Measurements from ENCODE around the gene INKA1. TPM values are rescaled to one million over a fixed set of nuclear protein-coding genes. Genes with fewer than 3 reads are reported as not detected.

INKA1 gene
- total and polyA plus RNA-seq, 2 of the 8 experiments (the other 6 are each of a cell fraction or from before 2014, with no cell fraction given): 1.3 to 4.7 TPM

DNA sequence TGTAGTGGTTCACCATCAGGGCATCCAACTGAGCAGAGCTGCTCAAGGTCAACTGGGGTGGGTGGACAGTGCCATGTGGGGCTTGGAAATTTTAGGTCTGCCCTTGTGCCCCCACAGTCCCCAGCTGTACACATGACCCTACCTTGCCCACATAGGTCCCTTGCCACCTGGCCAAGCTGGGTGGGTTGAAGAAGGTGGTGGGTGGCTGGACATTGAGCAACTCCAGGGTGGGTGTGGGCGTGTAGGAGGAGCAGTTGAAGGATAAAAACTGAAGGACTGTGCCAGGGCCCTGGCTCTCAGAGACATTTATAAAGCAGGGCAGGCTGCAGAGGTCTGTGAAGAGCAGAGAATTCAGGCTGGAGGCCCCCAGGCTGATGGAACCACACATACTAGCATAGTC lies 4.0 kb upstream of the INKA1 start (continued):
- TF ChIP-seq, protein P1, sequence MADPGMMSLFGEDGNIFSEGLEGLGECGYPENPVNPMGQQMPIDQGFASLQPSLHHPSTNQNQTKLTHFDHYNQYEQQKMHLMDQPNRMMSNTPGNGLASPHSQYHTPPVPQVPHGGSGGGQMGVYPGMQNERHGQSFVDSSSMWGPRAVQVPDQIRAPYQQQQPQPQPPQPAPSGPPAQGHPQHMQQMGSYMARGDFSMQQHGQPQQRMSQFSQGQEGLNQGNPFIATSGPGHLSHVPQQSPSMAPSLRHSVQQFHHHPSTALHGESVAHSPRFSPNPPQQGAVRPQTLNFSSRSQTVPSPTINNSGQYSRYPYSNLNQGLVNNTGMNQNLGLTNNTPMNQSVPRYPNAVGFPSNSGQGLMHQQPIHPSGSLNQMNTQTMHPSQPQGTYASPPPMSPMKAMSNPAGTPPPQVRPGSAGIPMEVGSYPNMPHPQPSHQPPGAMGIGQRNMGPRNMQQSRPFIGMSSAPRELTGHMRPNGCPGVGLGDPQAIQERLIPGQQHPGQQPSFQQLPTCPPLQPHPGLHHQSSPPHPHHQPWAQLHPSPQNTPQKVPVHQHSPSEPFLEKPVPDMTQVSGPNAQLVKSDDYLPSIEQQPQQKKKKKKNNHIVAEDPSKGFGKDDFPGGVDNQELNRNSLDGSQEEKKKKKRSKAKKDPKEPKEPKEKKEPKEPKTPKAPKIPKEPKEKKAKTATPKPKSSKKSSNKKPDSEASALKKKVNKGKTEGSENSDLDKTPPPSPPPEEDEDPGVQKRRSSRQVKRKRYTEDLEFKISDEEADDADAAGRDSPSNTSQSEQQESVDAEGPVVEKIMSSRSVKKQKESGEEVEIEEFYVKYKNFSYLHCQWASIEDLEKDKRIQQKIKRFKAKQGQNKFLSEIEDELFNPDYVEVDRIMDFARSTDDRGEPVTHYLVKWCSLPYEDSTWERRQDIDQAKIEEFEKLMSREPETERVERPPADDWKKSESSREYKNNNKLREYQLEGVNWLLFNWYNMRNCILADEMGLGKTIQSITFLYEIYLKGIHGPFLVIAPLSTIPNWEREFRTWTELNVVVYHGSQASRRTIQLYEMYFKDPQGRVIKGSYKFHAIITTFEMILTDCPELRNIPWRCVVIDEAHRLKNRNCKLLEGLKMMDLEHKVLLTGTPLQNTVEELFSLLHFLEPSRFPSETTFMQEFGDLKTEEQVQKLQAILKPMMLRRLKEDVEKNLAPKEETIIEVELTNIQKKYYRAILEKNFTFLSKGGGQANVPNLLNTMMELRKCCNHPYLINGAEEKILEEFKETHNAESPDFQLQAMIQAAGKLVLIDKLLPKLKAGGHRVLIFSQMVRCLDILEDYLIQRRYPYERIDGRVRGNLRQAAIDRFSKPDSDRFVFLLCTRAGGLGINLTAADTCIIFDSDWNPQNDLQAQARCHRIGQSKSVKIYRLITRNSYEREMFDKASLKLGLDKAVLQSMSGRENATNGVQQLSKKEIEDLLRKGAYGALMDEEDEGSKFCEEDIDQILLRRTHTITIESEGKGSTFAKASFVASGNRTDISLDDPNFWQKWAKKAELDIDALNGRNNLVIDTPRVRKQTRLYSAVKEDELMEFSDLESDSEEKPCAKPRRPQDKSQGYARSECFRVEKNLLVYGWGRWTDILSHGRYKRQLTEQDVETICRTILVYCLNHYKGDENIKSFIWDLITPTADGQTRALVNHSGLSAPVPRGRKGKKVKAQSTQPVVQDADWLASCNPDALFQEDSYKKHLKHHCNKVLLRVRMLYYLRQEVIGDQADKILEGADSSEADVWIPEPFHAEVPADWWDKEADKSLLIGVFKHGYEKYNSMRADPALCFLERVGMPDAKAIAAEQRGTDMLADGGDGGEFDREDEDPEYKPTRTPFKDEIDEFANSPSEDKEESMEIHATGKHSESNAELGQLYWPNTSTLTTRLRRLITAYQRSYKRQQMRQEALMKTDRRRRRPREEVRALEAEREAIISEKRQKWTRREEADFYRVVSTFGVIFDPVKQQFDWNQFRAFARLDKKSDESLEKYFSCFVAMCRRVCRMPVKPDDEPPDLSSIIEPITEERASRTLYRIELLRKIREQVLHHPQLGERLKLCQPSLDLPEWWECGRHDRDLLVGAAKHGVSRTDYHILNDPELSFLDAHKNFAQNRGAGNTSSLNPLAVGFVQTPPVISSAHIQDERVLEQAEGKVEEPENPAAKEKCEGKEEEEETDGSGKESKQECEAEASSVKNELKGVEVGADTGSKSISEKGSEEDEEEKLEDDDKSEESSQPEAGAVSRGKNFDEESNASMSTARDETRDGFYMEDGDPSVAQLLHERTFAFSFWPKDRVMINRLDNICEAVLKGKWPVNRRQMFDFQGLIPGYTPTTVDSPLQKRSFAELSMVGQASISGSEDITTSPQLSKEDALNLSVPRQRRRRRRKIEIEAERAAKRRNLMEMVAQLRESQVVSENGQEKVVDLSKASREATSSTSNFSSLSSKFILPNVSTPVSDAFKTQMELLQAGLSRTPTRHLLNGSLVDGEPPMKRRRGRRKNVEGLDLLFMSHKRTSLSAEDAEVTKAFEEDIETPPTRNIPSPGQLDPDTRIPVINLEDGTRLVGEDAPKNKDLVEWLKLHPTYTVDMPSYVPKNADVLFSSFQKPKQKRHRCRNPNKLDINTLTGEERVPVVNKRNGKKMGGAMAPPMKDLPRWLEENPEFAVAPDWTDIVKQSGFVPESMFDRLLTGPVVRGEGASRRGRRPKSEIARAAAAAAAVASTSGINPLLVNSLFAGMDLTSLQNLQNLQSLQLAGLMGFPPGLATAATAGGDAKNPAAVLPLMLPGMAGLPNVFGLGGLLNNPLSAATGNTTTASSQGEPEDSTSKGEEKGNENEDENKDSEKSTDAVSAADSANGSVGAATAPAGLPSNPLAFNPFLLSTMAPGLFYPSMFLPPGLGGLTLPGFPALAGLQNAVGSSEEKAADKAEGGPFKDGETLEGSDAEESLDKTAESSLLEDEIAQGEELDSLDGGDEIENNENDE (IDR thresholded peaks at IDR 0.05; ENCODE audit: insufficient replicate concordance, low read length): no peak
- TF ChIP-seq BRCA1 (IDR thresholded peaks at IDR 0.05; ENCODE audit: low read depth, low read length): no peak
- no peak for TF ChIP-seq SP4 (IDR thresholded peaks at IDR 0.05; ENCODE audit: low read length)
- no peak for TF ChIP-seq EP300 (IDR thresholded peaks at IDR 0.05; ENCODE audit: borderline replicate concordance in 1 of 2, low read depth in 2 of 2, low read length in 2 of 2)
- TF ChIP-seq GTF2F1 (IDR thresholded peaks at IDR 0.05; ENCODE audit: borderline replicate concordance, low read depth, low read length): no peak
- no peak for TF ChIP-seq SRF (IDR thresholded peaks at IDR 0.05; ENCODE audit: low read depth, low read length)
